ENCODE data around the gene ACTR6. TPM values are rescaled to one million over a fixed set of nuclear protein-coding genes. Genes with fewer than 3 reads are reported as not detected.

Gene ACTR6
- total RNA-seq, 1 donor from 2014 or later: 26.1 TPM

GRCh38 chr12:100266835-100267602 is 66.4 kb downstream of the ACTR6 start, which contains the start of the genes DEPDC4 and SCYL2:
Gene DEPDC4, minus strand, starts transcription at chr12:100267079. Its CDS starts 3 bp downstream, at chr12:100267076.
Gene SCYL2, plus strand, starts transcription at chr12:100267177. Its CDS starts 15,794 bp downstream, at chr12:100282971.
- TF ChIP-seq CTCF (IDR thresholded peaks at IDR 0.05): no peak
- Mint-ChIP-seq H3K9me3 (ENCODE audit: unreplicated experiment) (no peaks in the 10 kb centered on the region), H3K27ac (ENCODE audit: unreplicated experiment) (peak within 1 kb of the TSS; percentile 98), H3K36me3 (ENCODE audit: unreplicated experiment) (no peaks in the 10 kb centered on the region), H3K4me1 (ENCODE audit: unreplicated experiment) (peaks cover 32% of the 10 kb centered on the region), H3K27me3 (ENCODE audit: unreplicated experiment) (no peaks in the 10 kb centered on the region), H3K4me3 (ENCODE audit: unreplicated experiment) (peak within 1 kb of the TSS; percentile 99)
- DNase-seq (ENCODE audit: extremely low spot score, unreplicated experiment): peak; percentile 98

- no peaks in the 10 kb centered on the region for H3K9me3 Mint-ChIP-seq (ENCODE audit: unreplicated experiment)
- DNase-seq (ENCODE audit: extremely low spot score, unreplicated experiment): no peak
- no peak for TF ChIP-seq CTCF (IDR thresholded peaks at IDR 0.05)
- no peaks in the 10 kb centered on the region for H3K27me3 Mint-ChIP-seq (ENCODE audit: unreplicated experiment)
- no peaks in the 10 kb centered on the region for H3K36me3 Mint-ChIP-seq (ENCODE audit: unreplicated experiment)
- H3K27ac Mint-ChIP-seq (ENCODE audit: unreplicated experiment): peak overlapping the region; percentile 90
- peaks cover 32% of the 10 kb centered on the region for H3K4me1 Mint-ChIP-seq (ENCODE audit: unreplicated experiment)
- H3K4me3 Mint-ChIP-seq (ENCODE audit: unreplicated experiment): peak overlapping the region; percentile 99
These were observed 67.1 kb downstream of the ACTR6 start for GRCh38 chr12:100267603-100268281.

GRCh38 chr12:100268835-100269564 is 68.4 kb downstream of the ACTR6 start:
- no peaks in the 10 kb centered on the region for H3K27me3 Mint-ChIP-seq (ENCODE audit: unreplicated experiment)
- peak overlapping the region; percentile 99 for H3K4me3 Mint-ChIP-seq (ENCODE audit: unreplicated experiment)
- no peaks in the 10 kb centered on the region for H3K36me3 Mint-ChIP-seq (ENCODE audit: unreplicated experiment)
- no peaks in the 10 kb centered on the region for H3K9me3 Mint-ChIP-seq (ENCODE audit: unreplicated experiment)
- peaks cover 44% of the 10 kb centered on the region for H3K4me1 Mint-ChIP-seq (ENCODE audit: unreplicated experiment)
- no peak for TF ChIP-seq CTCF (IDR thresholded peaks at IDR 0.05)
- peak overlapping the region; percentile 90 for H3K27ac Mint-ChIP-seq (ENCODE audit: unreplicated experiment)
- DNase-seq (ENCODE audit: extremely low spot score, unreplicated experiment): no peak

- peaks cover 7% of the 10 kb centered on the region for H3K36me3 Mint-ChIP-seq (ENCODE audit: unreplicated experiment)
- no peak for TF ChIP-seq CTCF (IDR thresholded peaks at IDR 0.05)
- H3K9me3 Mint-ChIP-seq (ENCODE audit: unreplicated experiment): no peaks in the 10 kb centered on the region
- H3K27ac Mint-ChIP-seq (ENCODE audit: unreplicated experiment): no peak overlapping the region
- no peak overlapping the region for H3K4me3 Mint-ChIP-seq (ENCODE audit: unreplicated experiment)
- H3K4me1 Mint-ChIP-seq (ENCODE audit: unreplicated experiment): peaks cover 38% of the 10 kb centered on the region
- DNase-seq (ENCODE audit: extremely low spot score, unreplicated experiment): no peak
- no peaks in the 10 kb centered on the region for H3K27me3 Mint-ChIP-seq (ENCODE audit: unreplicated experiment)
These were observed 73.2 kb downstream of the ACTR6 start for GRCh38 chr12:100273782-100274181.

Small RNA genes lying within 50 kb of the gene (microRNA-seq; reads per million reads assigned to microRNA genes)
- gene MIR1827 (ENCODE audit: unreplicated experiment): not detected

Other genes with a start within 250 kb of the ACTR6 start
- 0.29 and 0.70 TPM in 2 replicates for gene ANKS1B, start 215.9 kb upstream of the ACTR6 start, total RNA-seq
- gene BLTP3B, start 57.9 kb upstream of the ACTR6 start, total RNA-seq: 13.1 and 16.2 TPM in 2 replicates
- gene DEPDC4, start 66.3 kb downstream of the ACTR6 start, total RNA-seq: 1.4 TPM in 2 replicates
- gene SCYL2, start 66.4 kb downstream of the ACTR6 start, total RNA-seq: 47.3 and 48.4 TPM in 2 replicates
- gene SLC17A8, start 156.3 kb downstream of the ACTR6 start, total RNA-seq: not detected in 2 replicates

Data from osteocyte (in vitro differentiated cells).